Activated CD8-positive, alpha-beta T cell treated with anti-CD3 and anti-CD28 coated beads, Interleukin-2, amount 10 ng/mL, durations not matched to agents 7 days and 5 days (primary cell): ENCODE data around the gene NBPF14. TPM values are rescaled to one million over a fixed set of nuclear protein-coding genes. Genes with fewer than 3 reads are reported as not detected.
A peak's percentile ranks its signal among the peaks of the same experiment; 100 is the strongest.
"Not testable (repeated sequence)": the region's sequence is repeated elsewhere in the genome, so short reads cannot be mapped to it uniquely, and the experiment has no call there.

ENCODE experiments used
- ATAC-seq: fragments of 150-1000 bp; cut with Tn5 transposase; one replicate; pipeline ENCODE4 v1.10.0; 2021; ENCODE audit warnings: moderate library complexity
- CTCF ChIA-PET: fragments of 350-600 bp; sonication (Branson Sonifier 250); formaldehyde crosslinking; loops from one replicate; lab custom pipeline; 2021; ENCODE audit warnings: antibody characterized with exemption; lab: Charles Lee
- POLR2A ChIA-PET: fragments of 350-600 bp; sonication (Branson Sonifier 250); formaldehyde crosslinking; loops from one replicate; lab custom pipeline; 2021; ENCODE audit warnings: antibody characterized with exemption; lab: Charles Lee
- DNase-seq: peaks from one replicate; pipeline ENCODE4 v3.0.0-alpha.2; 2020
- H3K27ac Mint-ChIP-seq: one replicate; pipeline ENCODE4 v1.8.0; 2021; ENCODE audit warnings: mild to moderate bottlenecking, mixed read lengths
- H3K27me3 Mint-ChIP-seq: one replicate; pipeline ENCODE4 v1.8.0; 2021; ENCODE audit warnings: low read depth, mixed read lengths
- H3K36me3 Mint-ChIP-seq: one replicate; pipeline ENCODE4 v1.8.0; 2021; ENCODE audit warnings: low read depth, mixed read lengths
- H3K4me1 Mint-ChIP-seq: one replicate; pipeline ENCODE4 v1.8.0; 2021; ENCODE audit warnings: low read depth, mixed read lengths
- H3K4me3 Mint-ChIP-seq: one replicate; pipeline ENCODE4 v1.8.0; 2021; ENCODE audit warnings: mild to moderate bottlenecking, mixed read lengths
- H3K9me3 Mint-ChIP-seq: one replicate; pipeline ENCODE4 v1.8.0; 2022; ENCODE audit warnings: mixed read lengths; ENCODE audit not compliant: insufficient read depth
- total RNA-seq, 2 experiments: library from RNA; stranded (reverse); gene quantifications; one replicate each; pipeline ENCODE4 v1.2.3, GENCODE V29; 2021

NBPF14 gene
- total RNA-seq, 2 experiments from 2014 or later = 13.9 to 14.3 TPM

- H3K27me3 Mint-ChIP-seq, H3K36me3 Mint-ChIP-seq, H3K9me3 Mint-ChIP-seq: not testable (repeated sequence)
- Mint-ChIP-seq H3K27ac (peak overlapping the region; percentile 96), H3K4me3 (peak overlapping the region; percentile 83), H3K4me1 (peaks cover 12% of the 10 kb centered on the region)
- ATAC-seq (peak; percentile 52), DNase-seq (peak; percentile 24)
- CTCF ChIA-PET = interaction anchor here (0.8 kb wide), 1 partner anchor 152 kb away, joined by 5 read pairs; no protein-coding TSS in a partner anchor
- POLR2A ChIA-PET = interaction anchor here (0.6 to 1.7 kb wide), 13 partner anchors 64 to 260 kb away, joined by 3 to 20 read pairs (median 4); no protein-coding TSS in a partner anchor
These were observed 72.3 kb downstream of the NBPF14 start for GRCh38 chr1:148523205-148524144.

GRCh38 chr1:148522561-148523204, 73.1 kb downstream of the NBPF14 start:
- ChIA-PET POLR2A (interaction anchor here (0.6 to 1.7 kb wide), 13 partner anchors 63 to 259 kb away, joined by 3 to 20 read pairs (median 4); no protein-coding TSS in a partner anchor), CTCF (interaction anchor here (0.8 kb wide), 1 partner anchor 151 kb away, joined by 5 read pairs; no protein-coding TSS in a partner anchor)
- peak overlapping the region; percentile 83 for H3K4me3 Mint-ChIP-seq
- peak overlapping the region; percentile 96 for H3K27ac Mint-ChIP-seq
- H3K9me3 Mint-ChIP-seq, H3K27me3 Mint-ChIP-seq, H3K36me3 Mint-ChIP-seq: not testable (repeated sequence)
- DNase-seq = peak; percentile 96
- H3K4me1 Mint-ChIP-seq = peaks cover 13% of the 10 kb centered on the region
- ATAC-seq = peak; percentile 79

- Mint-ChIP-seq H3K27ac (peak overlapping the region; percentile 96), H3K4me3 (peak overlapping the region; percentile 83), H3K4me1 (peaks cover 14% of the 10 kb centered on the region)
- CTCF ChIA-PET, H3K36me3 Mint-ChIP-seq, H3K27me3 Mint-ChIP-seq, H3K9me3 Mint-ChIP-seq: not testable (repeated sequence)
- POLR2A ChIA-PET = interaction anchor here (1.3 to 1.7 kb wide), 3 partner anchors 119 to 188 kb away, joined by 7 to 20 read pairs (median 16); no protein-coding TSS in a partner anchor
- peak; percentile 34 for ATAC-seq
- DNase-seq = peak; percentile 90
These were observed 73.7 kb downstream of the NBPF14 start for GRCh38 chr1:148522072-148522471.

- H3K4me3 Mint-ChIP-seq, CTCF ChIA-PET, POLR2A ChIA-PET: not testable (repeated sequence)
These were observed 81.5 kb downstream of the NBPF14 start for GRCh38 chr1:148514310-148514709.

GRCh38 chr1:148512571-148513184, 83.1 kb downstream of the NBPF14 start:
- peaks cover 16% of the 10 kb centered on the region for H3K4me1 Mint-ChIP-seq
- POLR2A ChIA-PET, H3K4me3 Mint-ChIP-seq, CTCF ChIA-PET, H3K36me3 Mint-ChIP-seq, H3K9me3 Mint-ChIP-seq, DNase-seq, H3K27ac Mint-ChIP-seq, ATAC-seq, H3K27me3 Mint-ChIP-seq: not testable (repeated sequence)

More at GRCh38 chr1:148514310-148514709, 81.5 kb downstream of the NBPF14 start:
- DNase-seq, H3K27ac Mint-ChIP-seq, H3K9me3 Mint-ChIP-seq, H3K27me3 Mint-ChIP-seq, H3K36me3 Mint-ChIP-seq, ATAC-seq: not testable (repeated sequence)
- H3K4me1 Mint-ChIP-seq = peaks cover 19% of the 10 kb centered on the region

- POLR2A ChIA-PET, CTCF ChIA-PET, H3K27ac Mint-ChIP-seq, H3K4me1 Mint-ChIP-seq, ATAC-seq, H3K4me3 Mint-ChIP-seq, H3K36me3 Mint-ChIP-seq, H3K27me3 Mint-ChIP-seq, DNase-seq, H3K9me3 Mint-ChIP-seq: not testable (repeated sequence)
These were observed 101.9 kb downstream of the NBPF14 start for GRCh38 chr1:148493933-148494332.

GRCh38 chr1:148483029-148483428, 112.8 kb downstream of the NBPF14 start, which contains the start of gene PPIAL4G:
Gene PPIAL4G (minus strand): TSS chr1:148483302. CDS start chr1:148483252, 50 bp downstream.
- DNase-seq, ATAC-seq, H3K4me3 Mint-ChIP-seq, H3K27ac Mint-ChIP-seq, H3K4me1 Mint-ChIP-seq, H3K36me3 Mint-ChIP-seq, H3K9me3 Mint-ChIP-seq, H3K27me3 Mint-ChIP-seq, CTCF ChIA-PET, POLR2A ChIA-PET: not testable (repeated sequence)

Other genes with a start within 250 kb of the NBPF14 start
- gene PPIAL4G, start 112.7 kb downstream of the NBPF14 start, total RNA-seq = under 1 TPM; 0.60 to 0.66 TPM
- not detected for gene NUDT4B, start 152.8 kb upstream of the NBPF14 start, total RNA-seq
- 10 to 100 TPM; 21.5 to 22.3 TPM for gene PDE4DIP, start 248.4 kb upstream of the NBPF14 start, total RNA-seq